ENCODE results near the gene GPR162. TPM values are rescaled to one million over a fixed set of nuclear protein-coding genes. Genes with fewer than 3 reads are reported as not detected.

GPR162 gene
- total RNA-seq, 1 experiment from 2014 or later: 2.3 TPM

DNA sequence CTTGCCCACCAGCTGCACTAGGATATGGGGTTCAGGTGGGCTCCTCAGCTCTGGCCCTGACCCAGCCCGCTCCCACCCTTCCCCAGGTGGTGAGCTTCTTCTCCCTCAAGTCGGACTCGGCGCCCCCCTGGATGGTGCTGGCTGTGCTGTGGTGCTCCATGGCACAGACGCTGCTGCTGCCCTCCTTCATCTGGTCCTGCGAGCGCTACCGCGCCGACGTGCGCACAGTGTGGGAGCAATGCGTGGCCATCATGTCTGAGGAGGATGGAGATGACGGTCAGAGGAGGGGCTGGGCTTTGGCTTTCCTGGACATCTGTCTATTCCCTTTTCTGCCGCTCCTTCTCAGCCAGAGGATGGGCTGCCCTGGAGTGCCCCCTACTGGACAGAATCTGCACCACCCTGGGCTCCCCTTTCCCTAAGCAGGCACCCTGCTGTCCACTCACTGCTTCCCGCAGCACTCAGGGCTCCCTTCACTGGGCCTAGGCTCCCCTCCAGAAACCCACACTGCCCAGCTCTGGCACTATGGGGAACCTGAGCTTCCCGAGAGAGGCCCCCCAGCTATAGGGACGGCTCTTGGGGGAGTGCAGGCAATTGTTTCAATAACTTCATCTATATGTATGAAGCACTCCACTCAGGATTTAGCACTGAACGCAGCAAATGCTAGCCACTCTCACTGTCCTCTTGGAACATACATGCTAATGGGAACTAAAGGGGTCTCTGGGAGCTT is 3.9 kb downstream of the GPR162 start:
- DNase-seq (ENCODE audit: low read depth, low spot score): peak; percentile 47
- no TSS peak for BruUV-seq (replicated peaks)
- H3K4me3 ChIP-seq (replicated peaks in 1 of 2; ENCODE audit: low read depth in 1 of 2, low read length in 2 of 2): no peak overlapping the region
- intact Hi-C loops (cut with micrococcal nuclease): loop anchor here (1.0 kb wide), 2 partner anchors 72 to 90 kb away; partner anchors contain the start of gene MLF2
- H3K36me3 ChIP-seq (ENCODE audit: control insufficient read depth in 1 of 2, insufficient read depth in 2 of 2, low read length in 2 of 2): peaks cover 0 to 4% of the 10 kb centered on the region in 2 experiments; a peak in 1 of 4 replicates
- H4K20me1 ChIP-seq (ENCODE audit: insufficient read depth): no peaks in the 10 kb centered on the region
- no peaks in the 10 kb centered on the region for H3K9me2 ChIP-seq (ENCODE audit: insufficient read depth)
- ATAC-seq: peak; percentile 46
- H3K27ac ChIP-seq (ENCODE audit: low read depth, low read length): 0 out of 2 replicates have a peak overlapping the region, but pooled peaks have one; percentile 78
- POLR2A ChIA-PET: no interaction called here
- no peak overlapping the region for H2AFZ ChIP-seq (ENCODE audit: low read depth, low read length, poor library complexity, severe bottlenecking)
- CTCF ChIA-PET: interaction anchor here (0.9 to 2.8 kb wide), 4 partner anchors 26 to 254 kb away, joined by 3 to 10 read pairs (median 3); partner anchors contain the start of genes MLF2 and USP5
- no peaks in the 10 kb centered on the region for H3K9me3 ChIP-seq (ENCODE audit: control insufficient read depth in 1 of 2, insufficient read depth in 1 of 2, low read depth in 1 of 2, low read length in 2 of 2)
- peaks cover 25 to 54% of the 10 kb centered on the region in 2 experiments for H3K4me1 ChIP-seq (ENCODE audit: control insufficient read depth in 1 of 2, insufficient read depth in 2 of 2, low read length in 2 of 2)
- H3K9ac ChIP-seq (ENCODE audit: low read length): no peak overlapping the region
- peaks cover 31% of the 10 kb centered on the region for H3K79me2 ChIP-seq (ENCODE audit: insufficient read depth, low read length)
- TF ChIP-seq EGR1 (IDR thresholded peaks at IDR 0.05; ENCODE audit: low read depth) (no peak), SP1 (IDR thresholded peaks at IDR 0.05; ENCODE audit: low read depth) (no peak), EZH2 (IDR thresholded peaks at IDR 0.05) (no peak), TCF7L2 (IDR thresholded peaks at IDR 0.05; ENCODE audit: borderline replicate concordance, extremely low read depth, insufficient read depth, insufficient read length) (peak; percentile 13), CTCF (IDR thresholded peaks at IDR 0.05 in 2 of 3, conservative IDR thresholded peaks at IDR 0.05 in 1 of 3; ENCODE audit: borderline replicate concordance in 1 of 3, insufficient read depth in 1 of 3, low read depth in 2 of 3, low read length in 2 of 3) (peak in 2 of 3 experiments; percentile 91 to 98; a peak in 4 of 6 replicates), POLR2AphosphoS5 (IDR thresholded peaks at IDR 0.05; ENCODE audit: low read depth, low read length) (peak; percentile 29; the same call in 1 of the 2 replicates), CBX3 (IDR thresholded peaks at IDR 0.05; ENCODE audit: low read depth) (no peak)
- no peak overlapping the region for H3K4me2 ChIP-seq (ENCODE audit: low read length)
- peaks cover 6% of the 10 kb centered on the region; the same call in 1 of the 2 replicates for H3K27me3 ChIP-seq (ENCODE audit: insufficient read depth, low read length)
- RAD21 ChIA-PET (ENCODE audit: low non-redundant PET in 1 of 2, low total read pairs in 2 of 2, uncharacterized antibody in 2 of 2, unreplicated experiment in 2 of 2): no interaction called here

All from HCT116 (cell line).